Stimulated activated CD8-positive, alpha-beta memory T cell treated with anti-CD3 and anti-CD28 coated beads, Interleukin-4, amount 100 ng/mL, for 24 hours (primary cell): ENCODE measurements around the gene BTN1A1.

Experiments used
- DNase-seq: peaks from one replicate; pipeline ENCODE4 v3.0.0-alpha.2; 2020; ENCODE audit warnings: low read depth

Gene BTN1A1

GRCh38 chr6:26475823-26476729, 24.0 kb upstream of the BTN1A1 start:
- no peak for DNase-seq

- DNase-seq = no peak
These were observed 23.2 kb upstream of the BTN1A1 start for GRCh38 chr6:26476896-26477295.

GRCh38 chr6:26477426-26477825, 22.7 kb upstream of the BTN1A1 start:
- DNase-seq = no peak

GRCh38 chr6:26478100-26478984, 21.8 kb upstream of the BTN1A1 start:
- DNase-seq = no peak

GRCh38 chr6:26478985-26479278, 21.2 kb upstream of the BTN1A1 start:
- no peak for DNase-seq

- no peak for DNase-seq
These were observed 17.8 kb upstream of the BTN1A1 start for GRCh38 chr6:26482338-26482737.

- DNase-seq = no peak
These were observed 16.4 kb upstream of the BTN1A1 start for GRCh38 chr6:26483727-26484126.

GRCh38 chr6:26484161-26484560, 15.9 kb upstream of the BTN1A1 start:
- no peak for DNase-seq

GRCh38 chr6:26485112-26485780, 14.9 kb upstream of the BTN1A1 start:
- DNase-seq = no peak

GRCh38 chr6:26486358-26486757, 13.7 kb upstream of the BTN1A1 start:
- no peak for DNase-seq

- no peak for DNase-seq
These were observed 12.6 kb upstream of the BTN1A1 start for GRCh38 chr6:26487466-26487865.

GRCh38 chr6:26489996-26490964, 9.8 kb upstream of the BTN1A1 start:
- no peak for DNase-seq

- DNase-seq = no peak
These were observed 8.5 kb upstream of the BTN1A1 start for GRCh38 chr6:26491604-26492003.

GRCh38 chr6:26493258-26493657, 6.8 kb upstream of the BTN1A1 start:
- no peak for DNase-seq

GRCh38 chr6:26494117-26494516, 6.0 kb upstream of the BTN1A1 start:
- no peak for DNase-seq

GRCh38 chr6:26495281-26495680, 4.8 kb upstream of the BTN1A1 start:
- DNase-seq = no peak

- DNase-seq = no peak
These were observed 2.5 kb upstream of the BTN1A1 start for GRCh38 chr6:26497610-26498009.

- no peak for DNase-seq
These were observed 1.4 kb downstream of the BTN1A1 start for GRCh38 chr6:26501482-26501986.

- DNase-seq = no peak
These were observed 2.1 kb downstream of the BTN1A1 start for GRCh38 chr6:26502165-26502564.

GRCh38 chr6:26502626-26503025, 2.5 kb downstream of the BTN1A1 start:
- no peak for DNase-seq

GRCh38 chr6:26507658-26508057, 7.6 kb downstream of the BTN1A1 start:
- no peak for DNase-seq
